Stimulated activated naive CD8-positive, alpha-beta T cell treated with anti-CD3 and anti-CD28 coated beads, Interleukin-15, Interleukin-2, amounts not matched to agents 100 ng/mL and 50 ng/mL, for 24 hours (primary cell): ENCODE measurements around the gene CSF2.
A peak's percentile ranks its signal among the peaks of the same experiment; 100 is the strongest.

Source experiments
- H3K27ac Mint-ChIP-seq: one replicate; pipeline ENCODE4 v1.8.0; 2021; ENCODE audit warnings: mild to moderate bottlenecking, mixed read lengths
- H3K27me3 Mint-ChIP-seq: one replicate; pipeline ENCODE4 v1.8.0; 2021; ENCODE audit warnings: mixed read lengths
- H3K36me3 Mint-ChIP-seq: one replicate; pipeline ENCODE4 v1.8.0; 2021; ENCODE audit warnings: low read depth, mixed read lengths
- H3K4me1 Mint-ChIP-seq: one replicate; pipeline ENCODE4 v1.8.0; 2021; ENCODE audit warnings: low read depth, mixed read lengths
- H3K4me3 Mint-ChIP-seq: one replicate; pipeline ENCODE4 v1.8.0; 2021; ENCODE audit warnings: mild to moderate bottlenecking, mixed read lengths
- H3K9me3 Mint-ChIP-seq: one replicate; pipeline ENCODE4 v1.8.0; 2021; ENCODE audit warnings: mixed read lengths

Gene CSF2

DNA sequence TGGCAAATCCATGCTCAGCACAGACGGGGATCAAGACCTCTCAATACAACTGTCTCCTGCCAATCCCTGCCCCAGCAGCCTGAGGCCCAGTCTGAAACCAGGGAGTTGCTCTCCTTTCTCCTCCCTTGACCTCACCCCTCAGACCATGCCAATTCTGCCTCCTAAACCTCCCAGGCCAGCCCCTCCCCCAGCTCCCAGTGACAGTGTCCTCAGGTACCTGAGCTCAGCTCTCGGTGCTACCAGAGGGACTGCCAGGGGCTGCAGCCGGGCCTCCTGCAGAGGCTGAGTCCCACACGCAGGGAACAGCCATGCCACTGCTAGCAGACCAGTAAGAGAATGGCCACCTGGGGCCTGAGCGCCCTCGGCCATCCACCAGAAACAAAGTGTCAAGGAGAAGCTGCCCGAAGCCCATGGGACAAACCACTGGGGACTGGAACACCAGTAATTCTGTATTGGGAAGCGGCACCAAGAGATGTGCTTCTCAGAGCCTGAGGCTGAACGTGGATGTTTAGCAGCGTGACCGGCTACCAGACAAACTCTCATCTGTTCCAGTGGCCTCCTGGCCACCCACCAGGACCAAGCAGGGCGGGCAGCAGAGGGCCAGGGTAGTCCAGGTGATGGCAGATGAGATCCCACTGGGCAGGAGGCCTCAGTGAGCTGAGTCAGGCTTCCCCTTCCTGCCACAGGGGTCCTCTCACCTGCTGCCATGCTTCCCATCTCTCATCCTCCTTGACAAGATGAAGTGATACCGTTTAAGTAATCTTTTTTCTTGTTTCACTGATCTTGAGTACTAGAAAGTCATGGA is 13.7 kb upstream of the CSF2 start:
- Mint-ChIP-seq H3K27me3 (no peaks in the 10 kb centered on the region), H3K4me1 (peaks cover 89% of the 10 kb centered on the region), H3K27ac (peak overlapping the region; percentile 84), H3K4me3 (peak overlapping the region; percentile 73), H3K36me3 (no peaks in the 10 kb centered on the region), H3K9me3 (no peaks in the 10 kb centered on the region)

- Mint-ChIP-seq H3K27ac (peak within 1 kb of the TSS; percentile 84), H3K36me3 (no peaks in the 10 kb centered on the region), H3K27me3 (no peaks in the 10 kb centered on the region), H3K9me3 (no peaks in the 10 kb centered on the region), H3K4me3 (peak within 1 kb of the TSS; percentile 73), H3K4me1 (peaks cover 89% of the 10 kb centered on the region)
Observed at GRCh38 chr5:132060501-132061161, 13.0 kb upstream of the CSF2 start, which contains the start of gene IL3. IL3 (plus strand) TSS chr5:132060655; CDS start chr5:132060707, 52 bp downstream.

GRCh38 chr5:132063090-132063911 is 10.3 kb upstream of the CSF2 start:
- H3K27ac Mint-ChIP-seq = peak overlapping the region; percentile 73
- peak overlapping the region; percentile 41 for H3K4me3 Mint-ChIP-seq
- H3K9me3 Mint-ChIP-seq = no peaks in the 10 kb centered on the region
- H3K36me3 Mint-ChIP-seq = no peaks in the 10 kb centered on the region
- no peaks in the 10 kb centered on the region for H3K27me3 Mint-ChIP-seq
- H3K4me1 Mint-ChIP-seq = peaks cover 70% of the 10 kb centered on the region

- Mint-ChIP-seq H3K27me3 (no peaks in the 10 kb centered on the region), H3K4me1 (peaks cover 70% of the 10 kb centered on the region), H3K27ac (no peak overlapping the region), H3K9me3 (no peaks in the 10 kb centered on the region), H3K4me3 (no peak overlapping the region), H3K36me3 (no peaks in the 10 kb centered on the region)
Observed at GRCh38 chr5:132064140-132064539, 9.4 kb upstream of the CSF2 start.

DNA sequence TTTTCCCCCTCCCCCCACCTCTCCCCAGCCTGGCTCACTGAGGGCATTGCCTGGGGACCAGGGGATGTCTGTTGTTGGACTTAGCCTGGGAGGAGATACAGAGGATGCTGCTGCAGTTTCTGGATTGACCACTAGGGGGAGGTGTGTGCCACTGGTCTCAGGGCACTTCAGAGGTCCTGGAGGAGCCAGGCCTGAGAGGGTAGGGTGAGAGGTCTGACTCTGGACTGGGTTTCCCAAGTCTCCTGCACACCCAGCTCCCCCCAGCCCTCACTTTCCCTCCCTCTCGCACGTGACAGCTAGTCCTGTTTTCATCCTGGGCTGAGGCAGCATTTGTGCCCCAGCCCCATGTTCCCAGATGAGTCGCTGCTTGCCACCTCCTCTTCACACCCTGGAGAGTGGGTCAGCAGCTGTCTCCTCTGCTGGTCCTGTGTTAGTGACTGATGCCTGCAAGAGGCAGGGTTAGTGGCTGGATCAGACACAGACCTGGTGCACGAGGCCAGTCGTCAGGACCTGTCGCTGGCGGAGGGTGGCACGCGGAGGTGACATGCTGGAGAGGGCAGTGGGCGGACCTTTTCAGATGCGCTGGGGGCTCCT is 8.8 kb upstream of the CSF2 start:
- Mint-ChIP-seq H3K36me3 (no peaks in the 10 kb centered on the region), H3K27me3 (no peaks in the 10 kb centered on the region), H3K4me3 (no peak overlapping the region), H3K9me3 (no peaks in the 10 kb centered on the region), H3K27ac (no peak overlapping the region), H3K4me1 (peaks cover 70% of the 10 kb centered on the region)

DNA sequence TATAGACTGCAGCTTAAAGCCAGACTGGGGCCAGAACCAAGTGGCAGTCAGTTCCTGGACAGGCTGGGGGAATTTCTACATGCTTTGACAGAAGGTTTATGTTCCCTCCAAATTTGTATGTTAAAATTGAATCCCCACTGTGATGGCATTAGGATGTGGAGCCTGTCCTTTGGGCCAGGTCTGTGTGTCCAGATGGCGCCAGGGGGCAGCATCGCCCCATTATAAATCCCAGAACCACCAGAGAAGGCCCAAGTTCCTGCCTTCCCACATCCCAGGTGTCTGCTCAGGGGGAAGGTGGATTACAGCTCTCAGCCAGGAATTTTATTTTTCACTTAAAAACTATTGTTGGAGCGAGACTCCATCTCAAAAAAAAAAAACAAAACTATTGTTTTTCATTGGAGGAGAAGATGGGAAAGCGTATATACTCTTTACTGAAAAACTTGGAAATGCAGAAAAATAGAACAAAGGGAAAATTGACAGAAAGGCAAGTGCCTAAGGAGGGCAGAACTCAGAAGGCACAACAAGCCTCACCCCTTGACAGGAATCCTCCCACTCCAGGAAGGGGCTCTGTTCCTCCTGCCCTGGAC is 8.1 kb upstream of the CSF2 start:
- H3K9me3 Mint-ChIP-seq = no peaks in the 10 kb centered on the region
- no peaks in the 10 kb centered on the region for H3K27me3 Mint-ChIP-seq
- peak overlapping the region; percentile 81 for H3K27ac Mint-ChIP-seq
- H3K4me3 Mint-ChIP-seq = no peak overlapping the region
- no peaks in the 10 kb centered on the region for H3K36me3 Mint-ChIP-seq
- peaks cover 70% of the 10 kb centered on the region for H3K4me1 Mint-ChIP-seq

DNA sequence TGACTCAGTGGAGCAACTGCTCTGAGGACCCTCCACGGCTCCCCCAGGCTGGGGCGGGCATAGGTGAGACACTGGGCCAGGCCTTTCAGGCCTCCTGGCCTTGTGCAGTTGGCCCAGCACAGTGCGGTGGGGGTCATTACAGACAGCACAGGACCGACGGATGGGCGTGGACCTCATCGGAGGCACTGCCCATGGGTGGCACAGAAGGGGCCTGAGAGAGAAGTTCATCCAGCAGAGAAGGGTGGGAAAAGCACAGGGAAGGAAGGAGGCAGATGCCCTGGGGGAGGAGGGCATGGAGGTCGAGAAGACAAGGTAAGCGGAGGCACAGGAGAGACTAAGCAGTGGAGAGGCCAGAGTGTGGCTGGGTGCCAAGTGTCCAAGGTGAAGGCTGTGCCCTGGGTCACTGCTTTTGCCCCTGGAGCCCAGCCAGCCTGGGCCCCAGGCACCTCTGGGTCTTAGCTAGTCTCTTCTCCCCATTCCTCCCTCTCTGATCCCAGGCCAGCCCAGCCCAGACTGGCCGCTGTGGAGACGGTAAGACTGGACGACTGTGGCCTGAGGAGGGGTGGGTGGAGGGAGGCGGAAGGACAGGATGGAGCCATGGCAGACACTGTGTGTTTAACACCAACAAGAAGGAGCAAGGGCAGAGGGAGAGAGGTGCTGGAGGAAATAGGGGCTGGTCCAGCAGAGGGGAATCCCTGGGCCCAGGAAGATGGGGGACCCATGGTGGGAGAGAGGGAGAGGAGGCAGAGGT is 7.5 kb upstream of the CSF2 start:
- no peak overlapping the region for H3K4me3 Mint-ChIP-seq
- no peaks in the 10 kb centered on the region for H3K27me3 Mint-ChIP-seq
- no peaks in the 10 kb centered on the region for H3K36me3 Mint-ChIP-seq
- no peaks in the 10 kb centered on the region for H3K9me3 Mint-ChIP-seq
- peaks cover 70% of the 10 kb centered on the region for H3K4me1 Mint-ChIP-seq
- peak overlapping the region; percentile 77 for H3K27ac Mint-ChIP-seq

DNA sequence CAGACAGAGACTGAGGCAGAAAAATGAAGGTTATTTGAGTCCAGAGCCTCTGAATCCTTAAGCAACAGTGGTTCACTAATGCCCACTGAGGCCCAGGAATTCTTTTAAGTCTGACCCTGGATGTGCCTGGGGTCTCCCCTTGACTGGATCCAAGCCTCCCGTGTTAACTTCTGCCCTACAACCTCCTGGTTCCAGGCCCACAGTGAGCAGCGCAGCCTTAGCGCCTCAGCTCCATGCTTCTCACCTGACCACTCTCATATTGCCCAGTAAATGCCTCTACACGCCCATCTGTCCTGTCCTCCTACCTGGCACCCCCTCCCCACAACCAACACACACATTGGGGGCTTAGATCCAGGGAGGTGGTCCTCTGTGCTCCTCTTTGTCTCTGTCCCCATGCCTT is 6.7 kb upstream of the CSF2 start:
- H3K4me3 Mint-ChIP-seq = no peak overlapping the region
- H3K27me3 Mint-ChIP-seq = no peaks in the 10 kb centered on the region
- peaks cover 71% of the 10 kb centered on the region for H3K4me1 Mint-ChIP-seq
- H3K9me3 Mint-ChIP-seq = no peaks in the 10 kb centered on the region
- no peaks in the 10 kb centered on the region for H3K36me3 Mint-ChIP-seq
- H3K27ac Mint-ChIP-seq = peak overlapping the region; percentile 27

DNA sequence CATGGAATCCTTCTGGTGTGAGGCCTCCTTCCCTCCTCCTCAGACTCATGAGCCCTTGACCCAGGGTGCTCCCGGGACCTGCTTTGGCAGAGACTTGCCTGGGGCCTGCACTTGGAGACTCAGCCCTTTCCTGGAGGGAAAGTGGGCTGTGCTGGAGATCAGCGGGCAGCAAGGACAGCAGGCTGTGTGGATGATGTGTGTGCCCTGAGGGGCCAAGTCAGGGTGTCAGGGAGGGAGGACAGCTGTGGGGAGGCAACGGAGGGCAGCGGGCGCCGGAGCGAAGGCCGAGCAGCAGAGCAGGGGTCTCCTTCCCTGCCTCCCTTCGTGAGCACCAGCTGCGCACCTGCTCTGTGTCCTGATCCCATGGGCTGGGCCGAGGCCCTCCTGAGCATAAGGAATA is 6.1 kb upstream of the CSF2 start:
- Mint-ChIP-seq H3K4me1 (peaks cover 74% of the 10 kb centered on the region), H3K27ac (peak overlapping the region; percentile 70), H3K36me3 (no peaks in the 10 kb centered on the region), H3K4me3 (no peak overlapping the region), H3K27me3 (no peaks in the 10 kb centered on the region), H3K9me3 (no peaks in the 10 kb centered on the region)

GRCh38 chr5:132067941-132068808 is 5.4 kb upstream of the CSF2 start:
- Mint-ChIP-seq H3K36me3 (no peaks in the 10 kb centered on the region), H3K4me3 (no peak overlapping the region), H3K4me1 (peaks cover 74% of the 10 kb centered on the region), H3K27ac (no peak overlapping the region), H3K9me3 (no peaks in the 10 kb centered on the region), H3K27me3 (no peaks in the 10 kb centered on the region)

GRCh38 chr5:132069561-132069960 is 4.0 kb upstream of the CSF2 start:
- peaks cover 10% of the 10 kb centered on the region for H3K36me3 Mint-ChIP-seq
- peaks cover 71% of the 10 kb centered on the region for H3K4me1 Mint-ChIP-seq
- H3K9me3 Mint-ChIP-seq = no peaks in the 10 kb centered on the region
- H3K4me3 Mint-ChIP-seq = no peak overlapping the region
- no peaks in the 10 kb centered on the region for H3K27me3 Mint-ChIP-seq
- H3K27ac Mint-ChIP-seq = peak overlapping the region; percentile 93

DNA sequence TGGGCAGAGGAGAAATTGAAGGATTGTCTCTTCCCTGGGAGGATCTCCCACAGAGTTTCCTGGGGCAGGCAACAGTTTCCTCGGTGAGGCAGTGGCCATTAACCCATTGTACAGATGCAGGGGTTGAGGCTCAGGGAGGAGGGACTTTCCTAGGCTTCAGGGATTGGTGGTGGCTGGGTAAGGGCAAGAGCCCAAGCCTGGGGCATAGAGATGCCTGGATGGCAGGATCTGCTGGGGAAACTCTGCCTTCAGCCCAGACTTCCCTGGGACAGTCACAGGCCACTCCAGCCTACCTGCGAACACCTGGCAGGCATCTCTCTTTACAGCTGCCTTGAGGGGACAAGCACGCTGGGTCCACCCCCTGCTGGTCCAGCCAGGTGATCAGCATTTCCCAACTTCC is 3.6 kb upstream of the CSF2 start:
- Mint-ChIP-seq H3K4me1 (peaks cover 69% of the 10 kb centered on the region), H3K4me3 (no peak overlapping the region), H3K36me3 (peaks cover 14% of the 10 kb centered on the region), H3K9me3 (no peaks in the 10 kb centered on the region), H3K27ac (peak overlapping the region; percentile 93), H3K27me3 (no peaks in the 10 kb centered on the region)
